HepG2 (cell line): ENCODE data around the gene SF3A2. TPM values are rescaled to one million over a fixed set of nuclear protein-coding genes. Genes with fewer than 3 reads are reported as not detected.

Source experiments
- CEBPG ChIP-seq: IDR thresholded peaks from 2 replicates; pipeline ENCODE4 v1.6.1; 2016
- ISL2 ChIP-seq: sonication (generic); formaldehyde crosslinking; IDR thresholded peaks from 2 replicates; pipeline ENCODE4 v1.5.0; 2020; ENCODE audit warnings: missing genetic modification reagents
- JDP2 ChIP-seq: sonication (generic); formaldehyde crosslinking; IDR thresholded peaks from 2 replicates; pipeline ENCODE4 v1.8.1; 2022; ENCODE audit warnings: missing genetic modification reagents, borderline replicate concordance
- KDM1A ChIP-seq: IDR thresholded peaks from 2 replicates; pipeline ENCODE4 v1.6.1; 2016; ENCODE audit warnings: missing compliant biosample characterization
- MAZ ChIP-seq, 2 experiments: sonication (generic) in 1 of 2; formaldehyde crosslinking in 1 of 2; IDR thresholded peaks; 2 replicates each; pipeline versions ENCODE4 v1.5.0 to v1.6.1; 2012 to 2020; ENCODE audit warnings: low read depth in 2 of 2, mild to moderate bottlenecking in 2 of 2, borderline replicate concordance in 1 of 2, improper control_type of control experiment in 1 of 2, low read length in 1 of 2, missing genetic modification reagents in 1 of 2, moderate library complexity in 1 of 2
- MED1 ChIP-seq: sonication (generic); formaldehyde crosslinking; IDR thresholded peaks from 2 replicates; pipeline ENCODE4 v1.4.0; 2020; ENCODE audit warnings: missing genetic modification reagents
- NCOR1 ChIP-seq: fragments of 200-600 bp; sonication (generic); IDR thresholded peaks from 2 replicates; pipeline ENCODE4 v1.7.0; 2017; ENCODE audit warnings: antibody characterized with exemption, low read length, borderline replicate concordance
- STAG1 ChIP-seq: sonication (generic); formaldehyde crosslinking; IDR thresholded peaks from 2 replicates; pipeline ENCODE4 v1.4.0; 2020; ENCODE audit warnings: missing genetic modification reagents
- TBX3 ChIP-seq: fragments of 450-650 bp; IDR thresholded peaks from 2 replicates; pipeline ENCODE4 v1.6.1; 2017; ENCODE audit warnings: antibody characterized with exemption, mild to moderate bottlenecking, inconsistent platforms, borderline replicate concordance
- YY1 ChIP-seq: IDR thresholded peaks from 2 replicates; pipeline ENCODE4 v1.6.1; 2011; ENCODE audit warnings: low read length, low read depth, moderate library complexity, mild to moderate bottlenecking; ENCODE audit not compliant: insufficient read depth, insufficient replicate concordance
- ZFP82 ChIP-seq: sonication (generic); formaldehyde crosslinking; IDR thresholded peaks from 2 replicates; pipeline ENCODE4 v1.5.1; 2020; ENCODE audit warnings: mild to moderate bottlenecking, missing genetic modification reagents, borderline replicate concordance
- ZNF20 ChIP-seq: sonication (generic); formaldehyde crosslinking; IDR thresholded peaks from 2 replicates; pipeline ENCODE4 v1.4.0; 2020; ENCODE audit warnings: mild to moderate bottlenecking, moderate library complexity, missing genetic modification reagents
- ZNF251 ChIP-seq: sonication (generic); formaldehyde crosslinking; IDR thresholded peaks from 2 replicates; pipeline ENCODE4 v1.9.0; 2021; ENCODE audit warnings: mild to moderate bottlenecking, missing genetic modification reagents
- ZNF577 ChIP-seq: sonication (generic); formaldehyde crosslinking; IDR thresholded peaks from 2 replicates; pipeline ENCODE4 v1.4.0; 2020; ENCODE audit warnings: mild to moderate bottlenecking, low read depth, missing genetic modification reagents, borderline replicate concordance
- ZNF660 ChIP-seq: sonication (generic); formaldehyde crosslinking; IDR thresholded peaks from 2 replicates; pipeline ENCODE4 v1.5.1; 2020; ENCODE audit warnings: mild to moderate bottlenecking, low read depth, missing genetic modification reagents, borderline replicate concordance
- ZNF761 ChIP-seq: sonication (generic); formaldehyde crosslinking; conservative IDR thresholded peaks from 2 replicates; pipeline ENCODE4 v1.4.0; 2020; ENCODE audit warnings: mild to moderate bottlenecking, missing genetic modification reagents
- ZNF782 ChIP-seq: sonication (generic); formaldehyde crosslinking; IDR thresholded peaks from 2 replicates; pipeline ENCODE4 v1.4.0; 2020; ENCODE audit warnings: missing genetic modification reagents, mild to moderate bottlenecking, borderline replicate concordance
- polyA plus RNA-seq, 8 experiments: library from polyadenylated mRNA; depleted of rRNA in 3 of 8; stranded (reverse) in 7 of 8; unstranded in 1 of 8; fragments of >200 nt; fragmentation: Illumina TruSeq in 4 of 8; extraction: Trizol in 4 of 8; gene quantifications; 2 replicates each; pipeline versions ENCODE4 v1.2.1 to v1.2.3, GENCODE V29; 2011 to 2016; ENCODE audit warnings: low read depth in 4 of 8, missing spikeins in 1 of 8, mixed read lengths in 1 of 8; ENCODE audit not compliant: insufficient read depth in 1 of 8
- total RNA-seq, 5 experiments: library from RNA; depleted of rRNA; stranded (reverse); fragments of >200 nt; fragmentation: Illumina TruSeq; extraction: Trizol; gene quantifications; 2 replicates each; pipeline ENCODE4 v1.2.3, GENCODE V29; 2016; ENCODE audit warnings: low read depth in 1 of 5
- TF ChIP-seq, protein P1 (sequence below), 2 experiments: IDR thresholded peaks; 2 replicates each; pipeline ENCODE4 v1.6.1; 2011 to 2012; ENCODE audit warnings: low read length in 2 of 2, borderline replicate concordance in 1 of 2, low read depth in 1 of 2, mild to moderate bottlenecking in 1 of 2, moderate library complexity in 1 of 2
- TF ChIP-seq, protein P2 (sequence below): sonication (generic); formaldehyde crosslinking; IDR thresholded peaks from 2 replicates; pipeline ENCODE4 v1.8.0; 2023; ENCODE audit warnings: mild to moderate bottlenecking, missing genetic modification reagents
- TF ChIP-seq, protein P3 (sequence below): sonication (generic); formaldehyde crosslinking; IDR thresholded peaks from 2 replicates; pipeline ENCODE4 v1.5.0; 2020; ENCODE audit warnings: missing genetic modification reagents
- TF ChIP-seq, protein P4 (sequence below): IDR thresholded peaks from 2 replicates; pipeline ENCODE4 v1.6.1; 2016; ENCODE audit warnings: low read depth, borderline replicate concordance
- TF ChIP-seq, protein P5 (sequence below): sonication (generic); formaldehyde crosslinking; IDR thresholded peaks from 2 replicates; pipeline ENCODE4 v1.4.0; 2020; ENCODE audit warnings: mild to moderate bottlenecking, missing genetic modification reagents

The SF3A2 gene
- total and polyA plus RNA-seq, 2 of the 13 experiments (the other 11 are each of a cell fraction or from before 2014, with no cell fraction given), result 8.6 to 8.8 TPM

DNA sequence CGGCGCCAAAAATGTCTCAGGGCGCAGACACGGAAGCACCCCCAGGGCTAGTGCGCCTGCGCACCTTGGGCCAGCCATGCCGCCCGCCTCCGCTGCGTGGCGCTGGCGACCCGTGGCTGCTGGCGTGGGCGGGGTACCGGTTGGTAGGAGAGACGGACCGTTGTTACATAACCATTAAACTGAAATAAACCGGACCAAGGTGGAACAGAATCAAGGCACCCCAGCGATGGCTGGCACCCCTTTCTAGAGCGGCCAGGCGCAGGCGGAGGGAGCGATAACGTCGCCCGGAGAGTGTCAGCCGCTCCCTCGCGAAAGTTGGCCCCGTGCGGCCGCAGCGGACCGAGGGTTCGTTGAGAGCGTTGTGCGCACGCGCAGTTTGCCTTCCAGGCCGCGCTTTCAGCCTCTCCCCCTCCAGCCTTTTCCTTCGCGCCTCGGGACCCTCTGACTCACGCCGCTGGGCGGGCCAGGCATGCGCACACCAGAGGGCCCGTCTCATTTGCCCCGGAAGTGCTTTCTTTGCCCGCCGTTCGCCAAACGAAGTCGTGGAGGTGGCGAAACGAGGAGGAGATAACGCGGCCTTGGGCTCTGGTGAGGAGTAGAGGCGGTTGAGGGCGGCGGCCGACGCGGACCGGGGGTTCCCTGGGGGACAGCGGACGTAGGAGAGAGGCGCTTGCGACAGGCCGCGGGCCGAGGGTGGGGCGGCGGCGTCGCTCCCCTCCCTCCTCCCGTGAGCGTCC, at the start of gene SF3A2, which contains the start of gene PLEKHJ1 (continued):
- no peak for TF ChIP-seq ZNF251 (CRISPR knock-in tag)
- TF ChIP-seq ISL2 (CRISPR knock-in tag), result peak; percentile 58
- peak; percentile 38 for TF ChIP-seq YY1
- peak; percentile 40; the same call in 1 of the 2 replicates for TF ChIP-seq CEBPG (CRISPR knock-in tag)
- TF ChIP-seq ZNF20, result no peak; the same call in 1 of the 2 replicates
- peak; percentile 96 for TF ChIP-seq STAG1 (CRISPR knock-in tag)
- no peak for TF ChIP-seq KDM1A (CRISPR knock-in tag)
- peak; percentile 88 for TF ChIP-seq ZNF782 (CRISPR knock-in tag)
- TF ChIP-seq JDP2 (CRISPR knock-in tag), result no peak
- peak; percentile 68; the same call in 1 of the 2 replicates for TF ChIP-seq ZFP82 (CRISPR knock-in tag)
- TF ChIP-seq MAZ (IDR thresholded peaks at IDR 0.05; ENCODE audit: borderline replicate concordance, low read depth, low read length), result peak; percentile 53; the same call in 1 of the 2 replicates
- peak; percentile 92 for TF ChIP-seq MAZ (CRISPR knock-in tag; IDR thresholded peaks at IDR 0.05; ENCODE audit: low read depth)
- TF ChIP-seq NCOR1, result no peak; the same call in 1 of the 2 replicates
- peak; percentile 72 for TF ChIP-seq MED1 (CRISPR knock-in tag)
- TF ChIP-seq, protein P1, sequence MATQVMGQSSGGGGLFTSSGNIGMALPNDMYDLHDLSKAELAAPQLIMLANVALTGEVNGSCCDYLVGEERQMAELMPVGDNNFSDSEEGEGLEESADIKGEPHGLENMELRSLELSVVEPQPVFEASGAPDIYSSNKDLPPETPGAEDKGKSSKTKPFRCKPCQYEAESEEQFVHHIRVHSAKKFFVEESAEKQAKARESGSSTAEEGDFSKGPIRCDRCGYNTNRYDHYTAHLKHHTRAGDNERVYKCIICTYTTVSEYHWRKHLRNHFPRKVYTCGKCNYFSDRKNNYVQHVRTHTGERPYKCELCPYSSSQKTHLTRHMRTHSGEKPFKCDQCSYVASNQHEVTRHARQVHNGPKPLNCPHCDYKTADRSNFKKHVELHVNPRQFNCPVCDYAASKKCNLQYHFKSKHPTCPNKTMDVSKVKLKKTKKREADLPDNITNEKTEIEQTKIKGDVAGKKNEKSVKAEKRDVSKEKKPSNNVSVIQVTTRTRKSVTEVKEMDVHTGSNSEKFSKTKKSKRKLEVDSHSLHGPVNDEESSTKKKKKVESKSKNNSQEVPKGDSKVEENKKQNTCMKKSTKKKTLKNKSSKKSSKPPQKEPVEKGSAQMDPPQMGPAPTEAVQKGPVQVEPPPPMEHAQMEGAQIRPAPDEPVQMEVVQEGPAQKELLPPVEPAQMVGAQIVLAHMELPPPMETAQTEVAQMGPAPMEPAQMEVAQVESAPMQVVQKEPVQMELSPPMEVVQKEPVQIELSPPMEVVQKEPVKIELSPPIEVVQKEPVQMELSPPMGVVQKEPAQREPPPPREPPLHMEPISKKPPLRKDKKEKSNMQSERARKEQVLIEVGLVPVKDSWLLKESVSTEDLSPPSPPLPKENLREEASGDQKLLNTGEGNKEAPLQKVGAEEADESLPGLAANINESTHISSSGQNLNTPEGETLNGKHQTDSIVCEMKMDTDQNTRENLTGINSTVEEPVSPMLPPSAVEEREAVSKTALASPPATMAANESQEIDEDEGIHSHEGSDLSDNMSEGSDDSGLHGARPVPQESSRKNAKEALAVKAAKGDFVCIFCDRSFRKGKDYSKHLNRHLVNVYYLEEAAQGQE (IDR thresholded peaks at IDR 0.05; ENCODE audit: borderline replicate concordance in 1 of 2, low read depth in 1 of 2, low read length in 2 of 2), result 0 out of 4 replicates have a peak, but pooled peaks of 1 of the 2 experiments have one; percentile 29
- TF ChIP-seq ZNF761, result peak; percentile 81
- no peak for TF ChIP-seq ZNF660
- TF ChIP-seq, protein P2, sequence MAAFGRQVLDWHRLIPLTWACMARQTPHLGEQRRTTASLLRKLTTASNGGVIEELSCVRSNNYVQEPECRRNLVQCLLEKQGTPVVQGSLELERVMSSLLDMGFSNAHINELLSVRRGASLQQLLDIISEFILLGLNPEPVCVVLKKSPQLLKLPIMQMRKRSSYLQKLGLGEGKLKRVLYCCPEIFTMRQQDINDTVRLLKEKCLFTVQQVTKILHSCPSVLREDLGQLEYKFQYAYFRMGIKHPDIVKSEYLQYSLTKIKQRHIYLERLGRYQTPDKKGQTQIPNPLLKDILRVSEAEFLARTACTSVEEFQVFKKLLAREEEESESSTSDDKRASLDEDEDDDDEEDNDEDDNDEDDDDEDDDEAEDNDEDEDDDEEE (CRISPR knock-in tag), result peak; percentile 96
- TF ChIP-seq, protein P3, sequence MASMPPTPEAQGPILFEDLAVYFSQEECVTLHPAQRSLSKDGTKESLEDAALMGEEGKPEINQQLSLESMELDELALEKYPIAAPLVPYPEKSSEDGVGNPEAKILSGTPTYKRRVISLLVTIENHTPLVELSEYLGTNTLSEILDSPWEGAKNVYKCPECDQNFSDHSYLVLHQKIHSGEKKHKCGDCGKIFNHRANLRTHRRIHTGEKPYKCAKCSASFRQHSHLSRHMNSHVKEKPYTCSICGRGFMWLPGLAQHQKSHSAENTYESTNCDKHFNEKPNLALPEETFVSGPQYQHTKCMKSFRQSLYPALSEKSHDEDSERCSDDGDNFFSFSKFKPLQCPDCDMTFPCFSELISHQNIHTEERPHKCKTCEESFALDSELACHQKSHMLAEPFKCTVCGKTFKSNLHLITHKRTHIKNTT (CRISPR knock-in tag), result 0 out of 2 replicates have a peak, but pooled peaks have one; percentile 87
- no peak for TF ChIP-seq ZNF577 (CRISPR knock-in tag)
- TF ChIP-seq, protein P4, sequence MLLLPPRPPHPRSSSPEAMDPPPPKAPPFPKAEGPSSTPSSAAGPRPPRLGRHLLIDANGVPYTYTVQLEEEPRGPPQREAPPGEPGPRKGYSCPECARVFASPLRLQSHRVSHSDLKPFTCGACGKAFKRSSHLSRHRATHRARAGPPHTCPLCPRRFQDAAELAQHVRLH (CRISPR knock-in tag), result peak; percentile 97
- TF ChIP-seq, protein P5, sequence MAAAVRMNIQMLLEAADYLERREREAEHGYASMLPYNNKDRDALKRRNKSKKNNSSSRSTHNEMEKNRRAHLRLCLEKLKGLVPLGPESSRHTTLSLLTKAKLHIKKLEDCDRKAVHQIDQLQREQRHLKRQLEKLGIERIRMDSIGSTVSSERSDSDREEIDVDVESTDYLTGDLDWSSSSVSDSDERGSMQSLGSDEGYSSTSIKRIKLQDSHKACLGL (CRISPR knock-in tag), result peak; percentile 97
- peak; percentile 97 for TF ChIP-seq TBX3
